GM19193 (cell line): ENCODE measurements around the gene SYTL5.

ENCODE experiments used
- POLR2A ChIP-seq: IDR thresholded peaks from 4 replicates; pipeline ENCODE4 v1.6.1; 2011; ENCODE audit not compliant: insufficient read depth, insufficient read length; ENCODE audit errors: extremely low read depth

SYTL5 gene

GRCh38 chrX:38105216-38105725, 98.9 kb downstream of the SYTL5 start:
- TF ChIP-seq POLR2A: no peak

GRCh38 chrX:38106991-38107655, 100.8 kb downstream of the SYTL5 start:
- TF ChIP-seq POLR2A: no peak

GRCh38 chrX:38108364-38108763, 102.0 kb downstream of the SYTL5 start:
- no peak for TF ChIP-seq POLR2A

GRCh38 chrX:38109042-38109898, 102.9 kb downstream of the SYTL5 start:
- TF ChIP-seq POLR2A: no peak

- no peak for TF ChIP-seq POLR2A
These were observed 103.9 kb downstream of the SYTL5 start for GRCh38 chrX:38110231-38110630.

- no peak for TF ChIP-seq POLR2A
These were observed 104.8 kb downstream of the SYTL5 start for GRCh38 chrX:38111196-38111595.

GRCh38 chrX:38112566-38112965, 106.2 kb downstream of the SYTL5 start:
- no peak for TF ChIP-seq POLR2A

- no peak for TF ChIP-seq POLR2A
These were observed 110.4 kb downstream of the SYTL5 start for GRCh38 chrX:38116706-38117105.

GRCh38 chrX:38117485-38117884, 111.1 kb downstream of the SYTL5 start:
- no peak for TF ChIP-seq POLR2A

GRCh38 chrX:38124000-38124399, 117.6 kb downstream of the SYTL5 start:
- TF ChIP-seq POLR2A: no peak

GRCh38 chrX:38126179-38126578, 119.8 kb downstream of the SYTL5 start:
- no peak for TF ChIP-seq POLR2A

GRCh38 chrX:38127961-38128360, 121.6 kb downstream of the SYTL5 start:
- TF ChIP-seq POLR2A: no peak

GRCh38 chrX:38129366-38129765, 123.0 kb downstream of the SYTL5 start:
- TF ChIP-seq POLR2A: no peak

- TF ChIP-seq POLR2A: no peak
These were observed 132.0 kb downstream of the SYTL5 start for GRCh38 chrX:38138157-38138891.

GRCh38 chrX:38138900-38139299, 132.5 kb downstream of the SYTL5 start:
- no peak for TF ChIP-seq POLR2A
